PC-3 (cell line): ENCODE measurements around the gene CEP128. TPM values are rescaled to one million over a fixed set of nuclear protein-coding genes. Genes with fewer than 3 reads are reported as not detected.

ENCODE experiments used
- ATAC-seq: fragments of 200-7000 bp; cut with Tn5 transposase; 2 replicates; pipeline ENCODE4 v1.9.1; 2020; ENCODE audit warnings: mild to moderate bottlenecking, moderate library complexity
- BruUV-seq: library from RNA; stranded (reverse); fragments of 400-500 nt; replicated peaks from 2 replicates; lab custom pipeline; 2021; lab: Mats Ljungman, UMichigan
- CTCF ChIA-PET: fragments of 300-600 bp; sonication (Branson Sonifier 250); formaldehyde crosslinking; loops from one replicate; lab custom pipeline; 2022; ENCODE audit warnings: antibody characterized with exemption; lab: Charles Lee
- POLR2A ChIA-PET: fragments of 300-600 bp; sonication (Branson Sonifier 250); formaldehyde crosslinking; loops from one replicate; lab custom pipeline; 2022; ENCODE audit warnings: antibody characterized with exemption; ENCODE audit not compliant: unreplicated experiment; lab: Charles Lee
- DNase-seq: peaks from one replicate; pipeline ENCODE4 v3.0.0-alpha.2; 2015
- H2AFZ ChIP-seq: fragments of 300-600 bp; sonication (generic); 2 replicates; pipeline ENCODE4 v1.6.0; 2016; ENCODE audit warnings: antibody characterized with exemption, low read length
- H3F3A ChIP-seq: fragments of 300-600 bp; sonication (generic); one replicate; pipeline ENCODE4 v1.6.0; 2017; ENCODE audit warnings: antibody characterized with exemption, low read length, control low read depth, mild to moderate bottlenecking; ENCODE audit not compliant: unreplicated experiment
- H3K27ac ChIP-seq: fragments of 300-600 bp; sonication (generic); 2 replicates; pipeline ENCODE4 v1.5.1; 2016; ENCODE audit warnings: mild to moderate bottlenecking, low read length
- H3K27me3 ChIP-seq: fragments of 300-600 bp; sonication (generic); 2 replicates; pipeline ENCODE4 v1.6.1; 2016; ENCODE audit warnings: low read length, mixed read lengths
- H3K36me3 ChIP-seq: fragments of 300-600 bp; sonication (generic); 2 replicates; pipeline ENCODE4 v1.6.1; 2016; ENCODE audit warnings: low read depth, mixed run types, low read length, mixed read lengths
- H3K4me1 ChIP-seq: fragments of 300-600 bp; sonication (generic); 2 replicates; pipeline ENCODE4 v1.5.1; 2016; ENCODE audit warnings: low read length; ENCODE audit not compliant: insufficient read depth
- H3K4me2 ChIP-seq: fragments of 300-600 bp; sonication (generic); 2 replicates; pipeline ENCODE4 v1.6.0; 2016; ENCODE audit warnings: low read length
- H3K4me3 ChIP-seq: fragments of 300-600 bp; sonication (generic); 2 replicates; pipeline ENCODE4 v1.5.1; 2016; ENCODE audit warnings: mild to moderate bottlenecking, low read length, mixed read lengths
- H3K79me2 ChIP-seq: fragments of 300-600 bp; sonication (generic); 2 replicates; pipeline ENCODE4 v1.6.1; 2017; ENCODE audit warnings: low read length, mixed read lengths
- H3K9ac ChIP-seq: fragments of 300-600 bp; sonication (generic); 2 replicates; pipeline ENCODE4 v1.6.0; 2016; ENCODE audit warnings: mild to moderate bottlenecking, low read length
- H3K9me2 ChIP-seq: fragments of 300-600 bp; sonication (generic); replicated peaks from 2 replicates; pipeline ENCODE4 v1.6.1; 2016; ENCODE audit warnings: mixed run types, low read length, mixed read lengths
- H3K9me3 ChIP-seq: fragments of 300-600 bp; sonication (generic); 2 replicates; pipeline ENCODE4 v1.6.1; 2016; ENCODE audit warnings: low read length, mixed read lengths
- H4K20me1 ChIP-seq: fragments of 300-600 bp; sonication (generic); 2 replicates; pipeline ENCODE4 v1.6.1; 2016; ENCODE audit warnings: low read length, mixed read lengths
- EZH2 ChIP-seq: fragments of 300-600 bp; sonication (generic); IDR thresholded peaks from one replicate; pipeline ENCODE4 v1.6.1; 2017; ENCODE audit warnings: antibody characterized with exemption, mild to moderate bottlenecking, low read length; ENCODE audit not compliant: unreplicated experiment
- EZH2phosphoT487 ChIP-seq: fragments of 300-600 bp; sonication (generic); IDR thresholded peaks from 2 replicates; pipeline ENCODE4 v1.6.1; 2018; ENCODE audit warnings: mild to moderate bottlenecking, antibody characterized with exemption, low read length, borderline replicate concordance
- intact Hi-C: fragments of 100-400 bp; cut with micrococcal nuclease; formaldehyde crosslinking; loops from 2 replicates; pipeline ENCODE4 v1.9.0; 2023
- total RNA-seq: library from RNA; depleted of rRNA; stranded (reverse); fragments of >200 nt; gene quantifications from 2 replicates; pipeline ENCODE4 v1.2.3, GENCODE V29; 2014
- TF ChIP-seq, protein P1 (sequence below): fragments of 300-600 bp; sonication (generic); conservative IDR thresholded peaks from 2 replicates; pipeline ENCODE4 v1.5.1; 2017; ENCODE audit warnings: antibody characterized with exemption, low read depth, mild to moderate bottlenecking, low read length

CEP128 gene
- total RNA-seq, 1 experiment from 2014 or later = 11.6 TPM

DNA sequence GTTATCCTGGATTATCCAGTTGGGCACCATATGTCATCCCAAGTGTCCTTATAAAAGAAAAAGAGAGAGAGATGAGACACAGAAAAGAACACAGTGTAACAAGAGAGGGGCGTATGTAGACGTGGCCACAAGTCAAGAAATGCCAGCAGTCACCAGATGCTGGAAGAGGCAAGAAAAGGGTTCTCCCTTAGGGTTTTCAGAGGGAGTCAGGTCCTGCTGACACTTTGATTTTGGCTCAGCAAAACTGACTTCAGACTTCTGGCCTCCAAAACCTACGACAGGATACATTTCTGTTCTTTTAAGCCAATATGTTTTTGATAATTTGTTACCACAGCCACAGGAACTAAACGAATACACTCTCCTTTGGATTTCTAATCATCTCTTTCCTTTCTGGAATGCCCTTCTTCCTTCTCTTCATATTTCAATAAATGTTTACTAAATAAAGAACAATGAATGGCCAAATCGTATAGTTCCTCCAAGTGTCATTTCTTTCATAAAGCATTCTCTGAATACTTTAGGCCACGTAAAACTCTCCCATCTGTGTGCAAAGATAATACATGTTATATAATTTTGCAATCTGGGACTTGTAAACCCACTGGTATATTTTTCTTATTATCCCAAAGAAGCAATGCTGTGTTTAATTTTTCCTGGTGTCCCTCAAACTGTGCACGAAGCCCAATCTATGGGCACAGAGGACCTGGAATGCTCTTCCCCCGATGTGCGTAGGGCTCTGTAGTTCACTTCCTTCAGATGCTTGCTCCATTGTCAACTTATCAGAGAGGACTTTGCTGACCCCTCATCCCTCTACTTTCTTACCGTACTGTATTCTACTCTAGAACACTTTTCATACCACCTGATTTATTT is 303.6 kb downstream of the CEP128 start:
- TSS peak; percentile 95 for BruUV-seq
- Histone ChIP-seq H3K4me2 (peak overlapping the region; percentile 60), H3K9ac (peak overlapping the region; percentile 35), H4K20me1 (no peaks in the 10 kb centered on the region), H3K27ac (peak overlapping the region; percentile 87), H2AFZ (peak overlapping the region; percentile 27), H3K79me2 (no peaks in the 10 kb centered on the region), H3K9me3 (no peaks in the 10 kb centered on the region), H3K36me3 (no peaks in the 10 kb centered on the region), H3K9me2 (no peaks in the 10 kb centered on the region), H3K4me3 (0 out of 2 replicates have a peak overlapping the region, but pooled peaks have one; percentile 2), H3F3A (peaks cover 15% of the 10 kb centered on the region), H3K27me3 (no peaks in the 10 kb centered on the region), H3K4me1 (peaks cover 50% of the 10 kb centered on the region)
- TF ChIP-seq EZH2phosphoT487 (no peak), EZH2 (no peak)
- TF ChIP-seq, protein P1, sequence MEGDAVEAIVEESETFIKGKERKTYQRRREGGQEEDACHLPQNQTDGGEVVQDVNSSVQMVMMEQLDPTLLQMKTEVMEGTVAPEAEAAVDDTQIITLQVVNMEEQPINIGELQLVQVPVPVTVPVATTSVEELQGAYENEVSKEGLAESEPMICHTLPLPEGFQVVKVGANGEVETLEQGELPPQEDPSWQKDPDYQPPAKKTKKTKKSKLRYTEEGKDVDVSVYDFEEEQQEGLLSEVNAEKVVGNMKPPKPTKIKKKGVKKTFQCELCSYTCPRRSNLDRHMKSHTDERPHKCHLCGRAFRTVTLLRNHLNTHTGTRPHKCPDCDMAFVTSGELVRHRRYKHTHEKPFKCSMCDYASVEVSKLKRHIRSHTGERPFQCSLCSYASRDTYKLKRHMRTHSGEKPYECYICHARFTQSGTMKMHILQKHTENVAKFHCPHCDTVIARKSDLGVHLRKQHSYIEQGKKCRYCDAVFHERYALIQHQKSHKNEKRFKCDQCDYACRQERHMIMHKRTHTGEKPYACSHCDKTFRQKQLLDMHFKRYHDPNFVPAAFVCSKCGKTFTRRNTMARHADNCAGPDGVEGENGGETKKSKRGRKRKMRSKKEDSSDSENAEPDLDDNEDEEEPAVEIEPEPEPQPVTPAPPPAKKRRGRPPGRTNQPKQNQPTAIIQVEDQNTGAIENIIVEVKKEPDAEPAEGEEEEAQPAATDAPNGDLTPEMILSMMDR = no peak
- ChIA-PET CTCF (no interaction called here), POLR2A (no interaction called here)
- intact Hi-C loops = loop anchor here (1.0 to 2.0 kb wide), 6 partner anchors 17 to 208 kb away; no protein-coding TSS in a partner anchor
- no peak for ATAC-seq
- DNase-seq = peak; percentile 38

DNA sequence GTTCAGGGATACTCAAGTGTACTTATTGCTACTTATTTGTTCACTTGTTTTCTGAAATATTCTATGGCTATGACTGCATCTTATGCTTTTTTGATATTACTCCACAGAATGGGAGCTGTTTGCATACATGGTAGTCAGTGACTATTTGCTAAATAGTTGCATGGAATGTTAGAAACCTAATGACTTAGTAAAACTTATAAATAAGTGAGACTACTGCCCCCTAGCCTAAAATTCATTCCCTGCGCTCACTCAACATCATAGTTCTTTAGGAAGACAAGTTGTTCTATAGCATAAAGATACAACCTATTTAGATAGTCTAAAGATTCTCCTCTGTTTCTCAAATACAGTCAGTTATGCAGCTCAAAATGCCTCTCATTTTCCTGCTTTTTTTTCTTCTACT is 305.5 kb downstream of the CEP128 start:
- no peaks in the 10 kb centered on the region for H3K27me3 ChIP-seq
- CTCF ChIA-PET = no interaction called here
- H3K4me3 ChIP-seq = no peak overlapping the region
- H4K20me1 ChIP-seq = no peaks in the 10 kb centered on the region
- H3K9me2 ChIP-seq = no peaks in the 10 kb centered on the region
- peaks cover 50% of the 10 kb centered on the region for H3K4me1 ChIP-seq
- H3F3A ChIP-seq = peaks cover 15% of the 10 kb centered on the region
- ATAC-seq (no peak), DNase-seq (peak; percentile 50)
- no peaks in the 10 kb centered on the region for H3K36me3 ChIP-seq
- no peak overlapping the region for H2AFZ ChIP-seq
- H3K9me3 ChIP-seq = no peaks in the 10 kb centered on the region
- TF ChIP-seq, protein P1 = peak; percentile 42; the same call in 1 of the 2 replicates
- no peak for TF ChIP-seq EZH2
- POLR2A ChIA-PET = interaction anchor here (0.6 kb wide), 1 partner anchor 27 kb away, joined by 3 read pairs; no protein-coding TSS in a partner anchor
- no peak overlapping the region for H3K9ac ChIP-seq
- intact Hi-C loops = no loop called here
- H3K27ac ChIP-seq = no peak overlapping the region
- no peak overlapping the region for H3K4me2 ChIP-seq
- H3K79me2 ChIP-seq = no peaks in the 10 kb centered on the region
- no TSS peak for BruUV-seq
